ENCODE data around the gene ITGB1BP1. TPM values are rescaled to one million over a fixed set of nuclear protein-coding genes. Genes with fewer than 3 reads are reported as not detected.
A peak's percentile ranks its signal among the peaks of the same experiment; 100 is the strongest.

The ITGB1BP1 gene
- total RNA-seq, 1 experiment from 2014 or later, result 68.1 TPM

DNA sequence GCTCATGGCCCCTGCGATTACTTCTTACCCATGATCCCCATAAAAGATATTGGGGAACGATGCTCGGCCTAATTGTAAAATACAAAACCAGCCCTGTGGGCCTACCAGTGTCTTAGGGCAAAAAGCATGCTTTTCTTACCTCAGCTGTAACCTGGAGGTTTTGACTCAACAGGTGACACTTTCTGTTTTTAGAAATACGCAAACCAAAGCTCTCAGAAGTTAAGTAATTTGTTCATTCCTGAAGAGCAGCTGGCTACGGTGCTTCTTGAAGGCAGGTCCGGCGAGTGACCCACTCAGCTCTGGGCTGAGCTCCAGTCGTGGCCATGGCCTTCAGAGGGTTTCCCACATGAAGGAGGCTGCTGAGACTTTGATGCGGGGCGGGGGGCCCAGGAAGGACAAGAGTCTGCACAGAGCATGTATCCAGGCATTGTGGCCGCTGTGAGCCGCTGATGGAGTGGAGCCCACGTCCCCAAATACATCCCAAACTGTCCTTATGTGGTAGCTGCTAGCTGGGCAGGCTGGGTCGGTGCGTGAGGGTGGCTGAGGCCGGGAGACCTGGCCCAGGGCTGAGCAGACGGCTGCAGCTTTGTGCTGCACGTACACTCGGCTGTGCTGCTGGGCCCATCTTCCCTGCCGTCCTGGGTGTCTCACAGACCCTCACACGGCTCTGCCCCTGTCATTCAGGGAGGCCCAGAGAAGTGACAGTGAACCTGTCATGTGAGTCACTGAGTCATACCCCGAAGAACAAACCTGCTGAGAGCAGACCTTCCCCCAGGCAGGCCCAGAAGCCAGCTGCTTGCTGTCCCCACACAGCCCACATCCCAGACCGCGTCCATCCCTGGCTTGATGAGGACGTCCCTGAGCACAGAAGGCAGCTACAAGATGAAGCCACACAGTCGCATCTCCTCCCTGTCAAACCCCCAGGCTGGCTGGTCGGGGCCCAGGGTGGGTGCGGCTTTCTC, 34.1 kb downstream of the ITGB1BP1 start:
- no peaks in the 10 kb centered on the region for H3K27me3 ChIP-seq (ENCODE audit: insufficient read depth, low read depth)
- H4K20me1 ChIP-seq (ENCODE audit: insufficient read depth), result no peaks in the 10 kb centered on the region
- no peak for TF ChIP-seq EZH2 (IDR thresholded peaks at IDR 0.05; ENCODE audit: low read depth)
- TF ChIP-seq, protein P1, sequence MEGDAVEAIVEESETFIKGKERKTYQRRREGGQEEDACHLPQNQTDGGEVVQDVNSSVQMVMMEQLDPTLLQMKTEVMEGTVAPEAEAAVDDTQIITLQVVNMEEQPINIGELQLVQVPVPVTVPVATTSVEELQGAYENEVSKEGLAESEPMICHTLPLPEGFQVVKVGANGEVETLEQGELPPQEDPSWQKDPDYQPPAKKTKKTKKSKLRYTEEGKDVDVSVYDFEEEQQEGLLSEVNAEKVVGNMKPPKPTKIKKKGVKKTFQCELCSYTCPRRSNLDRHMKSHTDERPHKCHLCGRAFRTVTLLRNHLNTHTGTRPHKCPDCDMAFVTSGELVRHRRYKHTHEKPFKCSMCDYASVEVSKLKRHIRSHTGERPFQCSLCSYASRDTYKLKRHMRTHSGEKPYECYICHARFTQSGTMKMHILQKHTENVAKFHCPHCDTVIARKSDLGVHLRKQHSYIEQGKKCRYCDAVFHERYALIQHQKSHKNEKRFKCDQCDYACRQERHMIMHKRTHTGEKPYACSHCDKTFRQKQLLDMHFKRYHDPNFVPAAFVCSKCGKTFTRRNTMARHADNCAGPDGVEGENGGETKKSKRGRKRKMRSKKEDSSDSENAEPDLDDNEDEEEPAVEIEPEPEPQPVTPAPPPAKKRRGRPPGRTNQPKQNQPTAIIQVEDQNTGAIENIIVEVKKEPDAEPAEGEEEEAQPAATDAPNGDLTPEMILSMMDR (conservative IDR thresholded peaks at IDR 0.05), result no peak
- no peaks in the 10 kb centered on the region for H3K9me3 ChIP-seq (ENCODE audit: insufficient read depth, low read depth)
- ChIA-PET POLR2A (ENCODE audit: unreplicated experiment) (no interaction called here), CTCF (no interaction called here)
- no TSS peak for BruUV-seq (replicated peaks)
- H3K4me1 ChIP-seq (replicated peaks; ENCODE audit: insufficient read depth), result peaks cover 35% of the 10 kb centered on the region
- peaks cover 10% of the 10 kb centered on the region; the same call in 1 of the 2 replicates for H3K79me2 ChIP-seq (ENCODE audit: low read depth)
- intact Hi-C loops (cut with micrococcal nuclease; ENCODE audit: unreplicated experiment), result loop anchor here (5.0 to 10.0 kb wide), 2 partner anchors 72 to 104 kb away; no protein-coding TSS in a partner anchor
- DNase-seq, result no peak
- H3K36me3 ChIP-seq (ENCODE audit: low read depth), result peaks cover 47% of the 10 kb centered on the region
- H3F3A ChIP-seq (ENCODE audit: insufficient read depth, low read depth), result peaks cover 61% of the 10 kb centered on the region
- no peak overlapping the region for H3K4me2 ChIP-seq
- H2AFZ ChIP-seq, result no peak overlapping the region
- H3K4me3 ChIP-seq, result no peak overlapping the region
- H3K9me2 ChIP-seq (ENCODE audit: insufficient read depth), result no peaks in the 10 kb centered on the region
- no peak overlapping the region for H3K27ac ChIP-seq

DNA sequence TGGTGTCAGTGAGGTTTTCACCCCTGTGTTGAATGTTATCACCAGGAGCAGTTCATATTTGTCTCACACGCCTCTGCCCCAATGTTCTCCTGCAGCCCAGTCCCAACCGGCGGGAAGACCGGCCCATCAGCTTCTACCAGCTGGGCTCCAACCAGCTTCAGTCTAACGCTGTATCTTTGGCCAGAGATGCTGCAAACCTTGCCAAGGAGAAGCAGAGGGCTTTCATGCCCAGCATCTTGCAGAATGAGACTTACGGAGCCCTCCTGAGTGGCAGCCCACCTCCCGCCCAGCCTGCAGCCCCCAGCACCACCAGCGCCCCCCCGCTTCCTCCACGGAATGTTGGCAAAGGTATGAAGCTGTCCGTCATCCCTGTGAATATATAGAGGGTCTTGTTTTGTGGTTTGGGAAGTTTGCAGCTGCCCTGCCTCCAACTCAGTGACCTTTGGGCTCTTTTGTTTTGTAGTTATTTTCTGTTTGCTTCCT, 35.1 kb downstream of the ITGB1BP1 start:
- Histone ChIP-seq H3K4me1 (replicated peaks; ENCODE audit: insufficient read depth) (peaks cover 38% of the 10 kb centered on the region), H3K9me3 (ENCODE audit: insufficient read depth, low read depth) (no peaks in the 10 kb centered on the region), H3K27me3 (ENCODE audit: insufficient read depth, low read depth) (no peaks in the 10 kb centered on the region), H3K27ac (no peak overlapping the region), H4K20me1 (ENCODE audit: insufficient read depth) (no peaks in the 10 kb centered on the region), H3K36me3 (ENCODE audit: low read depth) (peaks cover 52% of the 10 kb centered on the region), H3K4me2 (no peak overlapping the region), H3K9me2 (ENCODE audit: insufficient read depth) (no peaks in the 10 kb centered on the region), H2AFZ (no peak overlapping the region), H3F3A (ENCODE audit: insufficient read depth, low read depth) (peaks cover 65% of the 10 kb centered on the region), H3K79me2 (ENCODE audit: low read depth) (peaks cover 15% of the 10 kb centered on the region), H3K4me3 (no peak overlapping the region)
- BruUV-seq (replicated peaks), result no TSS peak
- TF ChIP-seq EZH2 (IDR thresholded peaks at IDR 0.05; ENCODE audit: low read depth), result no peak
- TF ChIP-seq, protein P1 (conservative IDR thresholded peaks at IDR 0.05), result no peak
- ChIA-PET CTCF (no interaction called here), POLR2A (ENCODE audit: unreplicated experiment) (no interaction called here)
- intact Hi-C loops (cut with micrococcal nuclease; ENCODE audit: unreplicated experiment), result loop anchor here (5.0 to 10.0 kb wide), 2 partner anchors 71 to 103 kb away; no protein-coding TSS in a partner anchor
- no peak for DNase-seq

GRCh38 chr2:9385841-9386240, 37.5 kb downstream of the ITGB1BP1 start:
- no peaks in the 10 kb centered on the region for H3K9me3 ChIP-seq (ENCODE audit: insufficient read depth, low read depth)
- peak overlapping the region; percentile 82 for H3K27ac ChIP-seq
- H3K4me2 ChIP-seq, result peak overlapping the region; percentile 66
- H3K36me3 ChIP-seq (ENCODE audit: low read depth), result peaks cover 51% of the 10 kb centered on the region
- CTCF ChIA-PET, result no interaction called here
- no peak overlapping the region for H2AFZ ChIP-seq
- H3K79me2 ChIP-seq (ENCODE audit: low read depth), result peaks cover 29% of the 10 kb centered on the region
- no peak overlapping the region for H3K4me3 ChIP-seq
- no peak for TF ChIP-seq EZH2 (IDR thresholded peaks at IDR 0.05; ENCODE audit: low read depth)
- TF ChIP-seq, protein P1 (conservative IDR thresholded peaks at IDR 0.05), result no peak
- BruUV-seq (replicated peaks), result no TSS peak
- intact Hi-C loops (cut with micrococcal nuclease; ENCODE audit: unreplicated experiment), result loop anchor here (1.0 to 10.0 kb wide), 5 partner anchors 37 to 243 kb away; partner anchors contain the start of genes CPSF3 and ITGB1BP1
- H3K4me1 ChIP-seq (replicated peaks; ENCODE audit: insufficient read depth), result peaks cover 62% of the 10 kb centered on the region
- H3F3A ChIP-seq (ENCODE audit: insufficient read depth, low read depth), result peaks cover 73% of the 10 kb centered on the region
- no peaks in the 10 kb centered on the region for H3K9me2 ChIP-seq (ENCODE audit: insufficient read depth)
- 0 out of 2 replicates have a peak, but pooled peaks cover 3% of the 10 kb centered on the region for H4K20me1 ChIP-seq (ENCODE audit: insufficient read depth)
- no peak for DNase-seq
- POLR2A ChIA-PET (ENCODE audit: unreplicated experiment), result interaction anchor here (0.6 kb wide), 1 partner anchor 37 kb away, joined by 5 read pairs; no protein-coding TSS in a partner anchor
- H3K27me3 ChIP-seq (ENCODE audit: insufficient read depth, low read depth), result no peaks in the 10 kb centered on the region

Data from PC-9 (cell line).